SK-N-SH (cell line): ENCODE measurements around the gene PSME1. TPM values are rescaled to one million over a fixed set of nuclear protein-coding genes. Genes with fewer than 3 reads are reported as not detected.
A peak's percentile ranks its signal among the peaks of the same experiment; 100 is the strongest.

Experiments
- CTCF ChIA-PET: fragments of 300-600, 350-600 bp; formaldehyde crosslinking; extraction: SDS; loops from one replicate; lab custom pipeline; 2021; lab: Yijun Ruan, JAX
- POLR2A ChIA-PET: fragments of 350-600 bp; sonication (Branson Sonifier 250); formaldehyde crosslinking; extraction: SDS; loops from one replicate; lab custom pipeline; 2020; ENCODE audit warnings: antibody characterized with exemption, inconsistent platforms; lab: Yijun Ruan, JAX
- DNase-seq: peaks from one replicate; pipeline ENCODE4 v3.0.0; 2012
- H2AFZ ChIP-seq: fragments of 200-600 bp; sonication (generic); 2 replicates; pipeline ENCODE4 v1.8.1; 2016; ENCODE audit warnings: antibody characterized with exemption, mild to moderate bottlenecking, low read depth
- H3F3A ChIP-seq: fragments of 200-600 bp; sonication (generic); replicated peaks from 2 replicates; pipeline ENCODE3; 2016; ENCODE audit warnings: antibody characterized with exemption, mild to moderate bottlenecking; ENCODE audit not compliant: insufficient read depth
- H3K27ac ChIP-seq, 2 experiments: fragments of 200-500 bp in 1 of 2; fragments of 200-600 bp in 1 of 2; sonication (Bioruptor generic) in 1 of 2; sonication (generic), shearing (Covaris generic) in 1 of 2; 2 replicates each; pipeline versions ENCODE4 v1.5.1 to v1.6.1; 2014 to 2016; ENCODE audit warnings: low read depth in 2 of 2, inconsistent platforms in 1 of 2, low read length in 1 of 2, mild to moderate bottlenecking in 1 of 2, mixed read lengths in 1 of 2
- H3K27me3 ChIP-seq: fragments of 200-600 bp; sonication (generic), shearing (Covaris generic); 2 replicates; pipeline ENCODE4 v1.6.1; 2016; ENCODE audit warnings: mixed run types; ENCODE audit not compliant: insufficient read depth
- H3K36me3 ChIP-seq, 2 experiments: fragments of 200-500 bp in 1 of 2; fragments of 200-600 bp in 1 of 2; sonication (Bioruptor generic) in 1 of 2; sonication (generic) in 1 of 2; replicated peaks in 1 of 2; 2 replicates each; pipeline versions ENCODE3 to v1.5.1; 2014 to 2016; ENCODE audit warnings: low read length in 1 of 2, mild to moderate bottlenecking in 1 of 2; ENCODE audit not compliant: insufficient read depth in 2 of 2, control insufficient read depth in 1 of 2
- H3K4me1 ChIP-seq, 2 experiments: fragments of 200-500 bp in 1 of 2; fragments of 200-600 bp in 1 of 2; sonication (Bioruptor generic) in 1 of 2; sonication (generic), shearing (Covaris generic) in 1 of 2; 2 replicates each; pipeline versions ENCODE4 v1.5.1 to v1.6.1; 2014 to 2016; ENCODE audit warnings: low read depth in 1 of 2, low read length in 1 of 2, mixed run types in 1 of 2; ENCODE audit not compliant: insufficient read depth in 2 of 2, control insufficient read depth in 1 of 2
- H3K4me2 ChIP-seq: fragments of 200-600 bp; sonication (generic), shearing (Covaris generic); 2 replicates; pipeline ENCODE4 v1.6.1; 2017; ENCODE audit warnings: mixed run types
- H3K4me3 ChIP-seq, 2 experiments: fragments of 200-500 bp in 1 of 2; fragments of 200-600 bp in 1 of 2; sonication (Bioruptor generic) in 1 of 2; sonication (generic), shearing (Covaris generic) in 1 of 2; 2 replicates each; pipeline versions ENCODE4 v1.5.1 to v1.8.1; 2014 to 2016; ENCODE audit warnings: low read depth in 2 of 2, inconsistent platforms in 1 of 2, low read length in 1 of 2, mild to moderate bottlenecking in 1 of 2, mixed read lengths in 1 of 2, moderate library complexity in 1 of 2
- H3K79me2 ChIP-seq: fragments of 200-600 bp; sonication (generic); 2 replicates; pipeline ENCODE4 v1.8.1; 2017; ENCODE audit warnings: mild to moderate bottlenecking; ENCODE audit not compliant: insufficient read depth
- H3K9ac ChIP-seq: fragments of 200-600 bp; sonication (generic); 2 replicates; pipeline ENCODE4 v1.6.1; 2017; ENCODE audit warnings: mixed run types
- H3K9me2 ChIP-seq: fragments of 200-600 bp; sonication (generic); 2 replicates; pipeline ENCODE4 v1.6.1; 2017; ENCODE audit warnings: mixed run types
- H3K9me3 ChIP-seq: fragments of 200-600 bp; sonication (generic); 2 replicates; pipeline ENCODE4 v1.6.1; 2017; ENCODE audit warnings: mixed run types, mild to moderate bottlenecking, moderate library complexity
- H4K20me1 ChIP-seq: fragments of 200-600 bp; sonication (generic); 2 replicates; pipeline ENCODE4 v1.6.1; 2017; ENCODE audit warnings: mild to moderate bottlenecking, mixed run types; ENCODE audit not compliant: insufficient read depth
- CHD2 ChIP-seq: fragments of 150-350 bp; IDR thresholded peaks from 2 replicates; pipeline ENCODE4 v1.6.1; 2018; ENCODE audit warnings: low read length; ENCODE audit not compliant: partially characterized antibody
- CTCF ChIP-seq: fragments of 200-600 bp; sonication (generic); IDR thresholded peaks from 2 replicates; pipeline ENCODE4 v1.6.1; 2017; ENCODE audit warnings: antibody characterized with exemption, mild to moderate bottlenecking, moderate library complexity
- FOXJ3 ChIP-seq: sonication (generic); formaldehyde crosslinking; IDR thresholded peaks from 2 replicates; pipeline ENCODE4 v1.5.1; 2020; ENCODE audit warnings: mild to moderate bottlenecking, missing genetic modification reagents
- GABPA ChIP-seq: IDR thresholded peaks from 2 replicates; pipeline ENCODE4 v1.4.0; 2012; ENCODE audit warnings: low read depth, mild to moderate bottlenecking
- GATA2 ChIP-seq: sonication (generic); formaldehyde crosslinking; IDR thresholded peaks from 2 replicates; pipeline ENCODE4 v1.5.0; 2020; ENCODE audit warnings: mild to moderate bottlenecking, missing genetic modification reagents
- JUND ChIP-seq: IDR thresholded peaks from 2 replicates; pipeline ENCODE4 v1.4.0; 2012
- MAX ChIP-seq: IDR thresholded peaks from 2 replicates; pipeline ENCODE4 v1.4.0; 2012; ENCODE audit warnings: low read depth
- MEF2A ChIP-seq: IDR thresholded peaks from 2 replicates; pipeline ENCODE4 v1.4.0; 2012; ENCODE audit warnings: low read depth, borderline replicate concordance
- NFIC ChIP-seq: IDR thresholded peaks from 2 replicates; pipeline ENCODE4 v1.4.0; 2012; ENCODE audit warnings: borderline replicate concordance
- POLR2AphosphoS5 ChIP-seq: IDR thresholded peaks from 2 replicates; pipeline ENCODE4 v1.6.1; 2012; ENCODE audit warnings: low read depth, low read length
- RAD21 ChIP-seq: IDR thresholded peaks from 2 replicates; pipeline ENCODE4 v1.6.1; 2012; ENCODE audit warnings: mild to moderate bottlenecking, low read length
- RCOR1 ChIP-seq: fragments of 150-350 bp; IDR thresholded peaks from 2 replicates; pipeline ENCODE4 v1.6.1; 2017; ENCODE audit warnings: antibody characterized with exemption, low read length
- REST ChIP-seq: IDR thresholded peaks from 2 replicates; pipeline ENCODE4 v1.6.1; 2012; ENCODE audit warnings: mild to moderate bottlenecking, low read depth, low read length, moderate library complexity
- RFX5 ChIP-seq: IDR thresholded peaks from 2 replicates; pipeline ENCODE4 v1.6.1; 2012; ENCODE audit warnings: mild to moderate bottlenecking, improper control_type of control experiment, low read length
- TEAD4 ChIP-seq: IDR thresholded peaks from 2 replicates; pipeline ENCODE4 v1.4.0; 2012; ENCODE audit warnings: mild to moderate bottlenecking, borderline replicate concordance; ENCODE audit not compliant: insufficient read depth
- WGBS: methylation state at CpG from one replicate; pipeline ENCODE4 v1.1.6; 2017; ENCODE audit warnings: low lambda C conversion rate; 5-methylcytosine and 5-hydroxymethylcytosine counted together
- polyA plus RNA-seq, 3 experiments: library from polyadenylated mRNA; depleted of rRNA; stranded (reverse); fragments of >200 nt; gene quantifications; 2 replicates each; pipeline ENCODE4 v1.2.3, GENCODE V29; 2012
- TF ChIP-seq, protein P1 (sequence below): IDR thresholded peaks from 2 replicates; pipeline ENCODE4; 2012

Gene PSME1
- polyA plus RNA-seq, 1 of the 3 experiments (the other 2 are of a cell fraction) = 287 TPM

- peak; percentile 39 for TF ChIP-seq CTCF
- peak; percentile 69 for TF ChIP-seq CHD2
- TF ChIP-seq FOXJ3 = no peak
- TF ChIP-seq JUND = no peak
- no peak for TF ChIP-seq GATA2 (CRISPR knock-in tag)
- 0 out of 2 replicates have a peak, but pooled peaks have one; percentile 17 for TF ChIP-seq REST
- peak; percentile 42; the same call in 1 of the 2 replicates for TF ChIP-seq GABPA
- TF ChIP-seq MAX = no peak; the same call in none of the 2 replicates
Measured at GRCh38 chr14:24141097-24141880, 5.3 kb downstream of the PSME1 start, which contains the start of gene EMC9 (continued).

- Histone ChIP-seq H3K9me3 (no peaks in the 10 kb centered on the region), H3F3A (peaks cover 20% of the 10 kb centered on the region), H3K36me3 (peaks cover 24 to 33% of the 10 kb centered on the region in 2 experiments), H4K20me1 (peaks cover 4% of the 10 kb centered on the region; the same call in 1 of the 2 replicates), H3K4me2 (no peak overlapping the region), H3K9me2 (no peaks in the 10 kb centered on the region), H3K27me3 (no peaks in the 10 kb centered on the region), H2AFZ (no peak overlapping the region), H3K4me1 (peaks cover 14 to 32% of the 10 kb centered on the region in 2 experiments), H3K27ac (no peak overlapping the region), H3K79me2 (peaks cover 67% of the 10 kb centered on the region), H3K4me3 (no peak overlapping the region), H3K9ac (no peak overlapping the region)
- POLR2A ChIA-PET = no interaction called here
- 86% methylated on average over 2 of the region's 2 CpGs for WGBS
- TF ChIP-seq RCOR1 = no peak
- TF ChIP-seq RFX5 = no peak
- TF ChIP-seq GATA2 (CRISPR knock-in tag) = no peak
- TF ChIP-seq POLR2AphosphoS5 = no peak
- no peak for TF ChIP-seq JUND
- no peak for TF ChIP-seq REST
- TF ChIP-seq RAD21 = no peak
- TF ChIP-seq CTCF = no peak
- TF ChIP-seq TEAD4 = no peak
- TF ChIP-seq NFIC = no peak
- TF ChIP-seq, protein P1, sequence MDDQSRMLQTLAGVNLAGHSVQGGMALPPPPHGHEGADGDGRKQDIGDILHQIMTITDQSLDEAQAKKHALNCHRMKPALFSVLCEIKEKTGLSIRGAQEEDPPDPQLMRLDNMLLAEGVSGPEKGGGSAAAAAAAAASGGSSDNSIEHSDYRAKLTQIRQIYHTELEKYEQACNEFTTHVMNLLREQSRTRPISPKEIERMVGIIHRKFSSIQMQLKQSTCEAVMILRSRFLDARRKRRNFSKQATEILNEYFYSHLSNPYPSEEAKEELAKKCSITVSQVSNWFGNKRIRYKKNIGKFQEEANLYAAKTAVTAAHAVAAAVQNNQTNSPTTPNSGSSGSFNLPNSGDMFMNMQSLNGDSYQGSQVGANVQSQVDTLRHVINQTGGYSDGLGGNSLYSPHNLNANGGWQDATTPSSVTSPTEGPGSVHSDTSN = no peak
- no peak for TF ChIP-seq MEF2A
- DNase-seq = no peak
- CTCF ChIA-PET = interaction anchor here (0.9 kb wide), 1 partner anchor 35 kb away, joined by 4 read pairs; no protein-coding TSS in a partner anchor
Measured at GRCh38 chr14:24143511-24143910, 7.5 kb downstream of the PSME1 start.
